GM12872 (cell line): ENCODE data around the gene TMIGD3.
A peak's percentile ranks its signal among the peaks of the same experiment; 100 is the strongest.

Source experiments
- CTCF ChIP-seq: IDR thresholded peaks from 3 replicates; pipeline ENCODE4 v1.5.1; 2011; ENCODE audit warnings: low read depth, mild to moderate bottlenecking, low read length, moderate library complexity; ENCODE audit not compliant: insufficient read depth

The TMIGD3 gene

GRCh38 chr1:111483166-111483565 lies 20.3 kb downstream of the TMIGD3 start:
- no peak for TF ChIP-seq CTCF

GRCh38 chr1:111481387-111482221 lies 21.8 kb downstream of the TMIGD3 start:
- peak; percentile 83 for TF ChIP-seq CTCF

DNA sequence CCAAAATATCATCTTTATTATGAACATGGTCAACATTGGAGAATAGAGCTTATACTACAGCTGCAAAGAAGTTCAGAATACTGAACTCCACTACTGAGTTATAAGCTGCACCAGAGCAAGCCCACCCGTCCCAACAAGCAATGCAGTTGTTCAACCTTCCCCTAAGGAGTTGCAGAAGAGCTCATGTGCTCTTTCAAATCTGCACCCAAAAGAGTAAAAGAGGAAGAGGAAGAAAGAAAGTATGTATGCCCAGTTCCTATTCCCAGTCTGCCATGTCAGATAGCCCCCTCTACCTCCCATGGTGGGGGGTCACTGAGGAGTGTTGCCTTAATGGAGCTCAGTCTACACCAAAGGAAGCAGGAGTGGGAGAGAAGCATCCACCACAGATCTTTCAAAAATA lies 22.8 kb downstream of the TMIGD3 start:
- no peak for TF ChIP-seq CTCF

DNA sequence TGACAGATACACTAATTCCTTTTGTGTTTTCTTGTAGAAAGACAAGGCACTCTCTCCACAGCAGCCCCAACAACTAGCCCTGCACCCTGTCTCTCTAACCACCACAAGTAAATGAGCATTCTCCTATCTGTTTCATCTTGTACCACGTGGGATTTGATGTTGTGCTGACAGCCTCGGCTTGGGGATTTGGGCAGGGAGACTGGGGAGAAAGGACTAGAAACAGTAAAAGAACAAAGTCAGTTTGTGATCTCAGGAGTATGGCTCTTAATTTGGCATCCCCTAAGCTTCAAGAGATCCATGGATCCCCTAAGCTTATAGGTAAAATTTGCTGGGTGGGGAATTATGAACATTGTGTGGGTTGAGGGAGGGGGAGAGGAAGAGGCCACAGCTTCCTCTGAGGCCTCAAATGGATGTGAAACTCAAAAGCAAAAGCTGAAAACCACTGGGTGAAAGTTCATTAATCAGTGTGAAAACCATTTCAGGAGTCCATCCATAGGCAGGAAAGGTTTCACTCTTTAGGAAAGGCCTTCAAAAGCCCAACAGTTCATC lies 26.6 kb downstream of the TMIGD3 start:
- no peak for TF ChIP-seq CTCF

- TF ChIP-seq CTCF = no peak
These were observed 27.2 kb downstream of the TMIGD3 start for GRCh38 chr1:111476214-111476613.

- no peak for TF ChIP-seq CTCF
These were observed 27.7 kb downstream of the TMIGD3 start for GRCh38 chr1:111475701-111476100.

DNA sequence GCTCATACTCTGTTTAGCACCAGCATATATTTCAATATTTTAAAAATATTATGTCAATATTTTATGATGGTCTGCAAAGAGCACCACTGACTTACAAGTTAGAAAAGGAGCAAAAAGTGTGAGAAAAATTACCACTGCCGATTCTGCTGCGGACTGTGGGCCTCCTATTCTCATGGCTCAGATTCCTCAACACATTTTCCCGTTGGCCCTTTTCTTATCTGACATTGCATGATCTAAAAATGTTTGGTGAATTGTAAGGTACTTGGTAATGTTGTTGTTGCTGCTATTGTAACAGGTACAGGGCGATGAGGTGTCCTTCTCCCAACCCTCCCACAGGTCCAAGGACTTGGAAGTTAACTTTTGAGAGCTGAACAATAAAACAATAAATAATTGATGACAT lies 28.9 kb downstream of the TMIGD3 start:
- no peak for TF ChIP-seq CTCF
